ENCODE measurements around the gene SFTPA2.
"Not testable (repeated sequence)": the region's sequence is repeated elsewhere in the genome, so short reads cannot be mapped to it uniquely, and the experiment has no call there.

SFTPA2 gene

GRCh38 chr10:79595510-79595909 lies 35.3 kb upstream of the SFTPA2 start:
- H3K4me3 ChIP-seq (ENCODE audit: low read length), result no peak overlapping the region
- no peak for DNase-seq (ENCODE audit: low read depth)

GRCh38 chr10:79594565-79594964 lies 34.4 kb upstream of the SFTPA2 start:
- not testable (repeated sequence) for H3K4me3 ChIP-seq (ENCODE audit: low read length); DNase-seq (ENCODE audit: low read depth)

More at GRCh38 chr10:79595510-79595909, 35.3 kb upstream of the SFTPA2 start:
- TF ChIP-seq CTCF (conservative IDR thresholded peaks at IDR 0.05; ENCODE audit: low read length), result no peak

- H3K4me3 ChIP-seq (ENCODE audit: low read length), result no peak overlapping the region
- DNase-seq (ENCODE audit: low read depth), result no peak
- TF ChIP-seq CTCF (conservative IDR thresholded peaks at IDR 0.05; ENCODE audit: low read length), result no peak
Observed at GRCh38 chr10:79593377-79593776, 33.2 kb upstream of the SFTPA2 start.

GRCh38 chr10:79588800-79589199 lies 28.6 kb upstream of the SFTPA2 start:
- DNase-seq (ENCODE audit: low read depth), result no peak
- H3K4me3 ChIP-seq (ENCODE audit: low read length), result no peak overlapping the region
- no peak for TF ChIP-seq CTCF (conservative IDR thresholded peaks at IDR 0.05; ENCODE audit: low read length)

- DNase-seq (ENCODE audit: low read depth), result no peak
- TF ChIP-seq CTCF (conservative IDR thresholded peaks at IDR 0.05; ENCODE audit: low read length), result no peak
- no peak overlapping the region for H3K4me3 ChIP-seq (ENCODE audit: low read length)
Observed at GRCh38 chr10:79586933-79587332, 26.7 kb upstream of the SFTPA2 start.

DNA sequence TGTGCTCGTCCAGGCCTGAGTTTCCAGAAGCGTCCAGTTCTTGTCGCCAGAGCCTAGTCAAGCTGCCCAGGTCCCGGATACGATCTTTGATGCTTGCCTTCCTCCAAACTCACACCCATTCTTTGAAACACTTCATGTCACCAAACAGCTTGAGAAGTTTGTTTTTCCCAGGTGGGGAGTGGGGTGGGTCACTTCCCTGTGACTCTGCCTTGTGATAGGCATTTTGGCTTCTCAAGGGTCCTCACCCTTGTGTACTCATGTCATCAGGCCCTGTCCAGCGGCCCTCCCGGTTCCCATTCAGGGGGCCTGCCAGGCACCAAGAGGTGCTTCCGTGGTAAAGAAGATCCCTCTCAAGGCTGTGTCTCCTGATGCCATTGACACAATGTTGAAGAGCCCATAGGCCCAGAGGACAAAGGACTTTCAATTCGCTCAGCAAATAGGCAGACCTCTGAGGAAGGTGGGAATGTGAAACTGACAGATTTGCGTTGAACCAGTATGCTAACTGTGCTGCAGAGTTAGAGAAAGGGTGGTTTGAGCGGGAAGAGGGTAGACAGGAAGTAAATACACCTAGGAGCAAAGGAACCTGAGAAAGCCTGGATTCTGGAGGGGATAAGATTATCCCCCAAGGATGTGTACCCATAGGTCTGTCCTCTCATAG lies 25.8 kb upstream of the SFTPA2 start:
- no peak for TF ChIP-seq CTCF (conservative IDR thresholded peaks at IDR 0.05; ENCODE audit: low read length)
- DNase-seq (ENCODE audit: low read depth), result no peak
- no peak overlapping the region for H3K4me3 ChIP-seq (ENCODE audit: low read length)

GRCh38 chr10:79583488-79584024 lies 23.3 kb upstream of the SFTPA2 start:
- no peak for TF ChIP-seq CTCF (conservative IDR thresholded peaks at IDR 0.05; ENCODE audit: low read length)
- no peak for DNase-seq (ENCODE audit: low read depth)
- H3K4me3 ChIP-seq (ENCODE audit: low read length), result no peak overlapping the region

- H3K4me3 ChIP-seq (ENCODE audit: low read length); DNase-seq (ENCODE audit: low read depth): not testable (repeated sequence)
Observed at GRCh38 chr10:79582954-79583353, 22.7 kb upstream of the SFTPA2 start.
